22Rv1 (cell line): Measurements from ENCODE around the gene PRSS21.

ENCODE experiments used
- H3K27ac ChIP-seq: fragments of 450-650 bp; 2 replicates; pipeline ENCODE4 v1.5.1; 2017
- ZFX ChIP-seq: fragments of 450-650 bp; IDR thresholded peaks from 2 replicates; pipeline ENCODE4 v1.6.1; 2017; ENCODE audit warnings: antibody characterized with exemption, borderline replicate concordance
- TF ChIP-seq, protein P1 (sequence below): fragments of 450-650 bp; IDR thresholded peaks from 2 replicates; pipeline ENCODE4 v1.5.1; 2017; ENCODE audit warnings: mild to moderate bottlenecking

PRSS21 gene

GRCh38 chr16:2799205-2799858 lies 17.7 kb upstream of the PRSS21 start:
- TF ChIP-seq, protein P1, sequence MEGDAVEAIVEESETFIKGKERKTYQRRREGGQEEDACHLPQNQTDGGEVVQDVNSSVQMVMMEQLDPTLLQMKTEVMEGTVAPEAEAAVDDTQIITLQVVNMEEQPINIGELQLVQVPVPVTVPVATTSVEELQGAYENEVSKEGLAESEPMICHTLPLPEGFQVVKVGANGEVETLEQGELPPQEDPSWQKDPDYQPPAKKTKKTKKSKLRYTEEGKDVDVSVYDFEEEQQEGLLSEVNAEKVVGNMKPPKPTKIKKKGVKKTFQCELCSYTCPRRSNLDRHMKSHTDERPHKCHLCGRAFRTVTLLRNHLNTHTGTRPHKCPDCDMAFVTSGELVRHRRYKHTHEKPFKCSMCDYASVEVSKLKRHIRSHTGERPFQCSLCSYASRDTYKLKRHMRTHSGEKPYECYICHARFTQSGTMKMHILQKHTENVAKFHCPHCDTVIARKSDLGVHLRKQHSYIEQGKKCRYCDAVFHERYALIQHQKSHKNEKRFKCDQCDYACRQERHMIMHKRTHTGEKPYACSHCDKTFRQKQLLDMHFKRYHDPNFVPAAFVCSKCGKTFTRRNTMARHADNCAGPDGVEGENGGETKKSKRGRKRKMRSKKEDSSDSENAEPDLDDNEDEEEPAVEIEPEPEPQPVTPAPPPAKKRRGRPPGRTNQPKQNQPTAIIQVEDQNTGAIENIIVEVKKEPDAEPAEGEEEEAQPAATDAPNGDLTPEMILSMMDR = no peak
- TF ChIP-seq ZFX = no peak
- H3K27ac ChIP-seq = peak overlapping the region; percentile 51

GRCh38 chr16:2799859-2800226 lies 17.2 kb upstream of the PRSS21 start:
- no peak for TF ChIP-seq ZFX
- TF ChIP-seq, protein P1 = no peak
- H3K27ac ChIP-seq = peak overlapping the region; percentile 51

- no peak overlapping the region for H3K27ac ChIP-seq
- TF ChIP-seq ZFX = no peak
- TF ChIP-seq, protein P1 = no peak
Measured at GRCh38 chr16:2803545-2804195, 13.4 kb upstream of the PRSS21 start.

- no peak overlapping the region for H3K27ac ChIP-seq
- TF ChIP-seq ZFX = no peak
- TF ChIP-seq, protein P1 = no peak
Measured at GRCh38 chr16:2804728-2805127, 12.3 kb upstream of the PRSS21 start.

DNA sequence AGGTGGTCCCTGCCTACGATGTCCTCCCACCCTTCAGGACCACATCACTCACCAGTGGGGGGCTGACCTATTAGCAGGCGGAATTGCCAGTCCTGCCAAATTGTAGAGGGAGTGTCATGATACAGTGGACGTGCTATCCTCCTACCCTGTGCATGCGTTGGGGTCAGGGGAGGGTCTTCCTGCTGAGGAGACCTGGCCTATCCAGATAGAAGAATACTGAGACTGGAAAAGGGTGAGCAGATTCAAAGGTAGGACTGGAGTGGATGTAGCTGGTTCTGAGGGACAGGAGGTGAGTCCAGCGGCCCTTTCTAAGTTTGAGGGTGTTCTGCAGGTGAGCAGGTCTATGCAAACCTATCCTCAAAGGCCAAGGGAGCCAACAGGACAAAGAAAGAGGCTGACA lies 10.8 kb upstream of the PRSS21 start:
- no peak for TF ChIP-seq ZFX
- TF ChIP-seq, protein P1 = no peak
- H3K27ac ChIP-seq = no peak overlapping the region

DNA sequence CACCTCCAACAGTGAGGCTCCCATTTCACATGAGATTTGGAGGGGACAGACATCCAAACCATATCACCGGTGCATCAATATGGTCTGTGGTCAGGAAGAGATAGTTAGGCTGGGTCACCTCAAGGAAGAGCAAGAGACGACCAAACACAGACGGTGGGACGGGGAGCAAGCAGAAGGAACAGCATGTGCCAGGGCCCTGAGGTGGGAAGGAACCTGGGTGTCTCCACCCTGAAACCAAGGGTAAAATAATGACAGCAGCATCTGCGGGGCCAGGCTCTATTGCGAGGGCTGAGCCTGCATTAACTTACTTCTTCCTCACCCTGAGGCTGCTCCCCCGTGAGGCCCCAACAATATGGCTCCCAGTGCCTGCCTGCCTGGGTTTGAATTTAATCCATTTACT lies 8.9 kb upstream of the PRSS21 start:
- no peak overlapping the region for H3K27ac ChIP-seq
- TF ChIP-seq, protein P1 = no peak
- TF ChIP-seq ZFX = no peak

- no peak overlapping the region for H3K27ac ChIP-seq
- TF ChIP-seq, protein P1 = no peak
- TF ChIP-seq ZFX = no peak
Measured at GRCh38 chr16:2809149-2809760, 7.8 kb upstream of the PRSS21 start.
